ENCODE results near the gene MMP15.
"Not testable (repeated sequence)": the region's sequence is repeated elsewhere in the genome, so short reads cannot be mapped to it uniquely, and the experiment has no call there.

Gene MMP15

DNA sequence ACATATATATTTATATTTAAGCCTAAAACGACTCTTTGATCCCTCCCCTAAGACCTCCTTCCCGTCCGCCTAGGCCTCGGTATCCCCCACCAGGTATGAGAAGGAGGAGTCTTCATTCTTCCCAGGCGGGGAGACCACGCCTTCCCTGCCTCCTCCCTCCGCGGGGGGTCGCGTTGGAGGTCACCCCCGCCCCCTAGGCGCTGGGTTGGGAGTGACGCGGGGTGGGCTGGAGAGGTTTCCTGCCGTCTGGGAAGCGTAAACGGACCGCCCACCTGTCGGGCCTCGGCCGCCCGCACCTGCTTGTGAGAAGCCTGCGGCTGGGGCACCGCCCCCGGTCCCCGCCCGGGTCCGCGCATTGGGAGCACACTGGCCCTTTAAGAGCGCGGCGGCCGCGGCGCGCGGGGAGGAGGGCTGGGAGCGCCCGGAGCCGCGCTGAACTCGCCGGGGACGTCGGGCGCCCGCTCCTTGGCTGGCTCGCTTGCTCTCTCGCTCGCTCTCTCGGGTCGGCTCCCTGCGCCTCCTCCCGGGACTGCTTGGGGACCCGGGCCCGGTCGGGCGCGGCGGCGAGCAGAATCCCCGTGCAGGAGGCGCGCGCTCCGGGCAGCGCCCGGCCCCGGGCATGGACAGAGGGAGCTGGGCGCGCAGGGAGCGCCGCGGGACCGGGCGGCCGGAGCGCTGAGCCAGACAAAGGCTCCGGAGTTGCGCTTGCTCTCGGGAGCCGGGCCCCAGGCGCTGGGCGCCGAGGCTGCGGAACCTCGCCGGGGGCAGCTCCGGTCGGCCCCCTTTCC, at the start of gene MMP15:
MMP15 (plus strand) TSS at position 404 of the 788 bp plus-strand sequence. CDS start 597 bp downstream, outside the sequence.
- peak; percentile 41 for DNase-seq

DNA sequence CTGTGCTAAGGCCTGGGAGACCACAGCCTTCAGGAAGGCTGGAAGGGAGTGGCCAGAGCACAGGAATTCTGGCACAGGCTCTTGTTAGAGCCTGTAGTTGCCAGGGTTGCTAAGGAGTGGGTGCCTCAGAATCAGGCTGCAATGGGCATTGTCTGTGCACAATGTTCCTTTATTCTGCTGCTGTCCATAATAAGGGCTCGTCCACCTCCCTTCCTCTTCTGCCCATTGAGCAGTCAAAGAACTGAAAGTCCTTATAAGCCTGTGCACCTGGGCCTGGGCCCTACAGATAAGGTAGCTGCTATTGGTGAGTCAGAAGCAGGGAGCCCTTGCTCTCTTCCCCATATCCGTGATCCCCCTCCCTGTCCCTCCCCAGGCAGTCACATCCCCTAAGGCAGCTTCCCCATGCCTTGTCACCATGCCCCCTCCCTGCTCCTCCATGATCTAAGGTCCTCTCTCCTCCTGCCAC, 49.2 kb upstream of the MMP15 start:
- DNase-seq, result no peak

DNA sequence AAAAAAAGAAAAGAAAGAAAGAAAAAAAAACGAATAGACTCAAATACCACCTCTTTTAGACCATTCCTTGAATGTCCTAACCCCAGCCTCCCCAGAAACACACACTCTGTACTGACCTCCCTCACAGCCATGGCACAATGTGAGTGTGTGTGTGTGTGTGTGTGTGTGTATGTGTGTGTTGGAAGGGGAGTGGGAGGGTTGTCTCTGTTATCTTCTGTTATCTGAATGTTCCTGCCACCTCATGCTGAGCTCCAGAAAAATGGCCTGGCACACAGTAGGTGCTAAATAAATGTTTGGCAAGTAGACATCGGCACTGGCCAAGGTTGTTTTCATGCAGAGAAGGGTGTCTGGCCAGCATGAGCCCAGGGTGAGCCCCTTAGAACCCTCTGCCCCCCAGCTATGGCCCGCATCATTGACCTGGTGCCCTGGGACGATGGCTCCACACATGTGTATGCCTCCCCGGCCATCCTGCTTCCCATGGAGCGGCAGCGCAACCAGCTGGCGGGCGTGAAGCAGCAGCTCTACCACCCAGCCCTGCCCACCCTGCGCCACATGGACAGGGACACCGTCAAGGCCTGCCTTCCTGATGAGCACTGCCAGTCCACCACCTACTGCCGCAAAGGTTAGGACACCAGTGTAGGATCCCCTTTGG, 48.0 kb upstream of the MMP15 start:
- DNase-seq, result no peak

DNA sequence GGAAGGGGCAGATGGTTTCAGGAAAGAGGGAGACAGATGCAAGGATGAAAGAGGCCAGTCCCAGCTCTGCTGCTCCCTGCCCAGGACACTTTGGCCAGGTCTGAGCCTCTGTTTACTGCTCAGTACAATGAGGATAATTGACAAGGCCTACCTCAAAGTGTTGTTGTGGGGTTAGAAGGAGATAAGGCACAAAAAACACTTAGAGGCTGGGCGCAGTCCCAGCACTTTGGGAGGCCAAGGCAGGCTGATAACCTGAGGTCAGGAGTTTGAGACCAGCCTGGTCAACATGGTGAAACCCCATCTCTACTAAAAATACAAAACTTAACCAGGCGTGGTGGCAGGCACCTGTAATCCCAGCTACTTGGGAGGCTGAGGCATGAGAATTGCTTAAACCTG, 47.5 kb upstream of the MMP15 start:
- DNase-seq, result not testable (repeated sequence)

DNA sequence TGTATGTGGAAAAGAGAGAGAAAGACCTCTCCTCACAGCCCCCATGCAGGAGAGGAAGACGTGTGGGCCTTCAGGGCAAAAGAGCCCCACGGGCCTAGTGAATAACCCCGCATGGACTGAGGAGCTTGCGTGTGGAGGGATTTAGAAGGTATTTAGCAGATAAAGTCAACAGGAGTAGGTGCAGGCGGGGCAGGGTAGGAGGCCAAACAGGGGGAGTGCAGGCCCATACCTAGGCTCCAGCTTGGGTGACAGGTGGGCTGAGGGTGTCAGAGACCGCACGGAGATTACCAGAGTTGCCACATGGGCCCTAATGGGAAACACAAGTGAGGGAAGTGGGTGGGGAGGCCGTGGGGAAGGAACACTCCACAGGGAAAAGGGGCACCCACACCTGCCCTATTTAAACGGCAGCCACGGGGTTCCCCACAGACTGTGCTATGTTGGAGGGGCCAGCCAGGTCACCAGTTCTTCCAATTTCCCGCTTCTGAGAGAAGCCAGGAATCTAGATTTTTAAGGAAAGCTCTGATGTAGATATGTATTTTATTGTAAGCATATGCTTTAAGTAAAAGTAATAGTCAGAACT, 46.5 kb upstream of the MMP15 start:
- no peak for DNase-seq

DNA sequence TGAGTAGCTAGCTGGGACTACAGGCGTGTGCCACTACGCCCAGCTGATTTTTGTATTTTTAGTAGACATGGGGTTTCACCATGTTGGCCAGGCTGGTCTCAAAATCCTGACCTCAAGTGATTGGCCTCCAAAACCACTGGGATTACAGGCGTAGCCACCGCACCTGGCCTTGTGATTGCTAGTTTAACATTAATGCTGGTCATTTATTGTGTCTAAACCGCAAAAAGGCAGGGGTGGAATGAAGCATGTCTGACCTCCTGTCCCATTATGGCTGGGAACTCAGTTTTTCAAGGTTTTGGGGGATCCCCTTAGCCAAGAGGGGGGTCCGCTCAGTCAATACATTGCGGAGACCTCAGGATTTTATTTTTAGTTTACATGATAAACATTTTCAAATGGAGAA, 43.9 kb upstream of the MMP15 start:
- DNase-seq, result no peak

DNA sequence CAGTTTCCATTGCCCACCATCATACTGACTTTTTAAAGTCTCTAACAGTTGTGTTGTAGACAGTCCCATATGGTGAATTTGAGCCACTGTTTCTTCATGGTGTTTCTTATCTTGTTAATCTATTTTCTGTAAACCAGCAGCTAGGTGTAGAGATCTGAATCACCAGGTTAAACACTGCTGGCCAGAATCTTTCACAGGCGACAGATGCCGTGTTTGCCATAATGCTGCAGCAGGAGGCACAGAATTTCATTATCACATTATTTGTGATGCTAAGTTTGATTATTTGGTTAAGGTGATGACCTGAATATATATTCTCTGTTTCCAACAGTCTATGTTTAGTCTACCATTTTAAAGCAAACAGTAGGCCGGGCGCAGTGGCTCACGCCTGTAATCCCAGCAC, 43.2 kb upstream of the MMP15 start:
- no peak for DNase-seq

DNA sequence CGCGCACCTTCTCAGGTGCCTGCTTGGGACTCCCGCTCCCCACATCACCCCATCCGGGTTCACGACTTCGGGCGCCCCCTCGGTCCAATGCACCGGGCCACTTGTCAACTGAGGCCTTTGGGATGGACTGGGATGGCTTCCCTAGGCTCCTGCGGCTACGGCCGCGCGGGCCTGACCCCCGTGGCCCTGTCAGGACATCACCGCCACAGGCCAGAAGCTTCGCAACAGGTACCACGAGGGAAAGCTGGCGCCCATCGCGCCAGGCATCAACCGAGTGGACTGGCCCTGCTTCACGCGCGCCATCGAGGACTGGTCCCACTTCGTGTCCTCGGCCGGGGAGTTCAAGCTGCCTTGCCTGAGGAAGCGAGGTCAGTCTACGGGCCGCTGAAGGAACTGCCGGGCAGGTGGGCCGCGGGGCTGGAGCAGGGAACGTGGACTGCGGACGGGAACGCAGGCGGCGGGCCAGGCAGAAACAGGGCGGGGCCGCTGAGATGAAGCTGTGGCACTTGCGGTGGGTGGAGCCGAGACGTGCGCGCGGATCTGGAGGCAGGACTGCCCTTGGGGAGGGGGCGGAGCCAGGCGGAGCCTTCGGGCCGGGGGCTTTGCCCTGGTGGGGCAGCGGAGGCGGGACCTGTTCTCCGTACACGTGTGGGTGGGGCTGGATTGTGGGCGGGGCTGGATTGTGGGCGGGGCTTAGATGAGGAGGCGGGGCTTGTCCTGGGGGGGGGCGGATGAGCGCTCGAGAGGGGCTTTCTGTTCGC, 40.9 kb upstream of the MMP15 start:
- DNase-seq, result no peak

DNA sequence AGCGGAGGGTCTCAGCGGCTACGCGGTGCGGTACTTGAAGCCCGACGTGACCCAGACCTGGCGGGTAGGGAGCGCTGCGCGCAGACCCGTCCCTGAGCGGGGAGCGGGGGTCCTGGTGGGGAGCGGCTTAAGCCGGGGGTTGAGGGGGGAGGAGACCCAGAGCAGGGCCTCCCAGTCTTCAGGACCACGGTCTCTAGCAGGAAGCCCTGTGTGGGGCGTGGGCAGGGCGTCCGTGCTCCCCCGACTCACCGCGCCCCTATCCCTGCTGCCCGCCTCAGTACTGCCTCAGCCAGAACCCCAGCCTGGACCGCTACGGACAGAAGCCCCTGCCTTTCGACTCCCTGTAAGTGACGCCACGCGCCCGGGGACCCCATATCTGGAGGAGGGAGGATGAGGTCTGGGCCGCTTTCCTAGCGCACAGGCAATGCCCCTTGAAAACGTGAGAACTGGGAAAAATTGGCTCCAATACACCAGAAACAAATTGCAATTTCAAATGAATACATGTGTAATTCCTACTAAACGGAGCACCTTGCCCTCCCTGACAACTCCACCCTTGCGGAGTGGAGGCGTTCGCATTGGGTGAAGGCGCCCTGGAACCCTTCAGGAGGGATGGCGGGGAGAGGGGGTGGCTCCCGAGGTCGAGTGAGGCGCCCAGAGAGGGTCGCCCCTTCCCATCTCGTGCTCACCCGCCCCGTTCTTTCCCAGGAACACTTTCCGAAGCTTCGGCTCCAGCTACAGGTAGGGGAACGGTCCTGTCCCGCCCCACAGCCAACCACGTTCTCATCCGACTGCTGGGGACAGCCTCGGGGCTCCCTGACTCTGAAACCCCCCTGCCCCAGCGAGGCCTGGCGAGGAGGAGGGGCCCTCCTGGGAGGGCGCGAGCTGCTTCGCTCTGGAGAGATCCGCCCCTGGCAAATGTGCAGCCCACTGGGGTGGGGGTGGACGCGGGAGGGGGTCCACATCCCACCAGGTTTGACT, 40.1 kb upstream of the MMP15 start:
- no peak for DNase-seq

DNA sequence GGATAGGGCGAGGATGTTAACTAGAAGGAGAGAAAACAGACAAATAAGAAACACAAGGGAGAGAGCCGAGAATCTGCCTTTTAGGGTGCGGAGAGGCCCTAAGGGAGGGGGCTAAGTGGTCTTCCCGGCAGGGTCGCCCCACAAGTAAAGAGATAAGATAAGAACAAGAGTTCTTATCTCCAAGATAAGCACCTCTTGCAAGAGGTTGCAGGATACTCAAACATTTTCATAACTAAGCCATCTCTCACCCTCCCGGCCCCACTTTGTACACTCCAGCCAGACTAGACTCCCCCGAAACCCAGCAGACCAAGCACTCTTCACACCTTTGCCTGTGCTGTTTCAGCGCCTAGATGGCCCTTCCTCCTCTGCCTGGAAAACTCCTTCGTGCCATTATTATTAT, 39.4 kb upstream of the MMP15 start:
- no peak for DNase-seq

DNA sequence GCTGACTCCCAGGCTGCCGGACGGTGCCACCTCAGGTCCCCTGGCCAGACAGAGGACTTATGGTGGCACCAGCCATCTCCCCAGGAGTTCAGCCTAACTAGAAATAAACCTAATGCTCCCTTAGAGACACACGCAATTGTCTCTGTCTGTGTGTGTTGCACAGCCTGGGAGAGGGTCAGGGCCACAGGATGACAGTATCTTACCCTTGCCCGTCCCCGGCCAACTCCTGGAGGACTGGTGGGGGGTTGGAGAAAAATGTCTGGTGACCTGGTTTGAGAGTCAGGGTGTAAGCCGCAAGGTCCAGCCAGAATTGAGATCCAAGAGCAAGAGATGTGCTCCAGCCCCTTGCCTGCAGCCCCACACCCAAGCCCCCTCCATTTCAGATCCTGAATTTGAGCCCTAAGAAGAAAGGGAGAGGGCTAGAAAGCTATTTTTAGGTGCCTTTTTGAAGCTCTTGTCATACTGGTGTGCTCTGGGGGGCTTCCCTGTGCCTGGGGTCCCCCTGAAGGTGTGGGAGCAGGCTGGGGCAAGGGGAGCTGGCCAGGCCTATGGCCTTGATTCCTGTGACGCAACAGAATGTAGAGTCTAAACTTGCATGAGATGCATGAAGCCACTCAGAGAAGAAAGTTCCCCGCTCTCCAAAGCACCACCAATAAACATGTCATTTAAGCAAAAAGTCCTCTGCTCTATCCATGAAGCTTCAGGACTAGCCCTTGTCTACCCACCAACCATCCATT, 37.9 kb upstream of the MMP15 start:
- no peak for DNase-seq

DNA sequence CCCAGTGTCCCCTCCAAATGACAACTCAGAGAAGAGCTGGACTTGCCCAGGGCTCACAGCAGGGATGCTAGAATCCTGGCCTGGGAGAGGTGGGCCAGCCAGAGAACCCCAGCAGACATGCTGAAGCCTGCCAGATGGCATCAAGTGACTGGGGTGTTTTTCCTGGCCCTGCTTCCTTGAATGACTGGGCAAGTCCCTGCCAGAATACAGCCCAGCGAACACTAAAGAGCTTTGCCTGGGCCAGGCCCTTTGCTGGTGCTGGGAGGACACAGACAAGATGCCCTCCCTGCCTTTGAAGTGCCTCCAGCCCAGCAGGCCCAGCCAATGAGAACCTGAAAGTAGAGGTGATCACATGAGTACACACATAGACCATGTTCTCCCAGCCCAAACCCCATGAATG, 36.6 kb upstream of the MMP15 start:
- peak; percentile 67 for DNase-seq

DNA sequence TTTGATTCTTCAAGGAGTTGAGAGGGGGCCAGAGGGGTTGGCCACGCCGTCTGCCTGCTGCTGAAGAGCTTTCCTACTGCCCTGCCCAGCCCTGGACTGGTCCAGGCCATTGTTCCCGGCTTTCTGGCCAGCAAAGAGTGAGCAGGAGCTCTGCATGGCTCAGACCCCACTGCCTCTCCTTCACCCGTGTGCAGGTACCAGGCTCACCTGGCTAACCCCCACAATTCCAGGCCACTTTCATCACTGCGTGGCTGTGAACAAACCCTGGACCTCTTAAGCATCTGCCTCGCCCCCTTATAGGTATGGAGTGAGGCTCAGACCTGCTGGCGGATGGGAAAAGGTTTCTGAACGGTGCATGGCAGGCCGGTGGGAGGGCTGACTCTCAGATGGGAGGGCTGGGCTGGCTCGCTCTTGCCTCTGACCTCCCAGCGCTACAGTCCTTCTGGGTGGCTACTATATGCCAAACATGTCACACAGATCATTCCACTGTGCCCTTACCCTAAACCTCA, 33.9 kb upstream of the MMP15 start:
- no peak for DNase-seq

DNA sequence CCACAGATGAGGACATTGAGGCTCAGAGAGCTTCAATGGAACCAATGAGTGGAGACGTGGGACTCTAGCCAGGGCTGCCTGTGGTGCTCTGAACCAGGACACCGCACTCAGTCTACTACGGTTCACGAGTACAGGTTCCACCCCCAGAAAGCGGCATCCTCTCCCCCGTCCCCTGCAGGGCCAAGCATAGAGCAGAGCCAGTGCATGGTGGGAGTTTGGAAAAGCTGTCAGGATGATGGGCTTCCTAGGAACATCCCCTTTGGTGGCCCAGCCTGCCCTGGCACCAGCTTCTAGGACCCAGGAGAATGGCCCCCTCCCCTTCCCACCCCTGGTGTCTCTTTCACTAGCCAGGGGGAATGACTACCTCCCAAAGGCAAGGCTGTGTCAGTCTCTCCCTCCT, 33.5 kb upstream of the MMP15 start:
- no peak for DNase-seq

DNA sequence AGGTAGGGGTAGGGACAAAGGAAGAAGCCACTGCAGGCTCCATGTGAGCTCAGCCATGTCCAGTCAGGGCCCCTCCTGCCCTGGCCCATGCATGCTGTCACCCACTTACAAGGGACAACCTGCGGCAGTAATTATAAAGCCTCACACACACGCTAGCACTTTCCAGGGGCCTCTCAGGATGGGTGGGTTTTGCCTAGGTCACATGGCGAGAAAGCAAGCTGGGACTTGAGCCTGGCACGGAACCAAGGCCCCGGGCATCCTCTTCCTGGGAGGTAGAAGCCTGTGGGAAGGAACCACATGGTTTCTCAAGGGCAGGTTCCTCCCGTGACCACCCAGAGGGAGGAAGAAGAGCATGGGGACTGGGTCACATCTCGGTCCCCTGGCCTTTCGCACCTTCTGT, 32.1 kb upstream of the MMP15 start:
- peak; percentile 81 for DNase-seq

DNA sequence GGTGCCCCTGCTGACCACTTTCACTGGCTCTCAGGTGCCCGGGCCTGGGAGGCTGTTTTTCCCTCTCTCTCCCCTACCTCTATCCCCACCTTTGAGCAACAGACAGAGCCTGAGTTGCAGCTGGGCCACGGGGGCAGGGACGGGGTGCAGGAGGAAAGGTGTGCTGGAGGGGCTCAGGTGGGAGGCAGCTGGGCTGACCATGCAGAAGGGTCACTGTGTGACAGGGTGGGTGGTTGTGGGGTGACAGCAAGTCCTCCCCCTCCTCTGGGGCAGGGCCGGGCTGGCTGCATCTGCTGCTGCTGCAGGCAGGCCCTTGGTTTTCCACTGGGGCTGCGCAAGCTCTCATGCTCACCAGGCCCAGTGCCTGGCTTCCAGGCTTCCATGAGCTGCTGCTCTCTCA, 31.7 kb upstream of the MMP15 start:
- DNase-seq, result no peak

DNA sequence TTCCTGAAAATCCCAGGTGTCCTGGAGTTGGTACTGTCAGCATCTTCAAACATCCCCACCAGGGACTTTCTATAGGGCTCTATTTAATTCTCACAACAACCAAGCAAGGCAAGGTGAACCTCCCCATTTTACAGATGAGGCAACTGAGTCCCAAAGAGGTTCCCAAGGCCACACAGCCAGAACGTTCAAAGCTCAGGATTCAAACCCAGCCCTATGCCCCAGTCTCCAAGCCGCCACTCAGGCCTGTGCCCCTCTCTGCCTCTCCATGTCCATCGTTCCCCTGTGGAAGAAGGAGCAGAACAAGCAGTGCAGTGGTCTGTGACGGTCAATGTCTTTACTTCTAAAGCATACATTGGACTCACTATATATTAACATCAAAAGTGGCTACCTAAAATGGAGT, 31.2 kb upstream of the MMP15 start:
- DNase-seq, result no peak

DNA sequence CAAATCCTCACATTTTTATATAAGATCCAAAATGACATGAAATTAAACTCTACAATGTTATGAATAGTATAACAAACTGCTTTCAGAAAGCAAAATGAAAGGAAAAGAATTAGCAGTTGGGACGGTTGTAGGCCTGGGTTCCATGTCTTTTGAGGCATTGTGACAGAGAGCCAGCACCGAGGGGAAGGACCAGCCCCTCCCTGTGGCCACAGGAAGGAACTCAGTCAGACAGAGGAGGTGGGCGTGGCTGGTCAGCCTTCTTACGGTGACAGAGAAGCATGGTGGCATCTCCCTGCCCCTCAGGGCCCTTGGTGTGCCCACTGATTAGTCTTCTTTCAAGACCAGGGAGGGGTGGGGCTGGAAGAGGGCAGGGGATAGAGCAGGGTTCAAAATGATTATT, 30.8 kb upstream of the MMP15 start:
- DNase-seq, result no peak

DNA sequence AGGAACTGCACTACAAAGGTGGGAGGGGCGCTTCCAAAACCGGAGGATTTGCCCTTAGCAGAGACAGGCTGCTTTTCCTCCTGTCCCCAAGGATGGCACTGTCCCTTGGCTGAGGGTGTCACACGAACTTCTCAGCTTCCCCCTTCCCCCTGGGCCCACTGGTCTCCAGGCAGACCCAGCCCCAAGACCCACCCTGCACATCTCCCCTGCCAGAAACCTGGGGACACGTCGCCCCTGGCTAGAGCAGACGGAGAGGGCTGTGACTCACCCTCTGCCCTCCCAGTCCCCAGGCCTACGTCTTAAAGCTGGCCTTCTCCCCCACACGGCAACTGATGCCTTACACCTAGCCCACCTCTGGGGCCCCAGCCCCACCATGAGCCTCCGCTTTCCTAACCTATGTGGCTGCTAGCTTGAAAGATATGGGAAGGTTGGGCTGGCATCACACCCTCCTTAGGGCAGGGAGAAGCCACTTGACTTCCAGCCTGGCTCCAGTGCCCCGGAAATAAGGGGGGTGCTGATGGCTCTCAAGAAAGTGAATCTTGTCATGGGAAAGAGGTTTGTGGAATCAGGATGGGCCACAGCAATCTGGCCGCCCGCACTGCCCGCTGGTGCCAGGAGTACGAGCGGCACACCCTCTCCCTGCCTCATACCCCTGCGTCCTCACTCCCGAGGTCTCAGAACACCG, 29.7 kb upstream of the MMP15 start:
- DNase-seq, result no peak

DNA sequence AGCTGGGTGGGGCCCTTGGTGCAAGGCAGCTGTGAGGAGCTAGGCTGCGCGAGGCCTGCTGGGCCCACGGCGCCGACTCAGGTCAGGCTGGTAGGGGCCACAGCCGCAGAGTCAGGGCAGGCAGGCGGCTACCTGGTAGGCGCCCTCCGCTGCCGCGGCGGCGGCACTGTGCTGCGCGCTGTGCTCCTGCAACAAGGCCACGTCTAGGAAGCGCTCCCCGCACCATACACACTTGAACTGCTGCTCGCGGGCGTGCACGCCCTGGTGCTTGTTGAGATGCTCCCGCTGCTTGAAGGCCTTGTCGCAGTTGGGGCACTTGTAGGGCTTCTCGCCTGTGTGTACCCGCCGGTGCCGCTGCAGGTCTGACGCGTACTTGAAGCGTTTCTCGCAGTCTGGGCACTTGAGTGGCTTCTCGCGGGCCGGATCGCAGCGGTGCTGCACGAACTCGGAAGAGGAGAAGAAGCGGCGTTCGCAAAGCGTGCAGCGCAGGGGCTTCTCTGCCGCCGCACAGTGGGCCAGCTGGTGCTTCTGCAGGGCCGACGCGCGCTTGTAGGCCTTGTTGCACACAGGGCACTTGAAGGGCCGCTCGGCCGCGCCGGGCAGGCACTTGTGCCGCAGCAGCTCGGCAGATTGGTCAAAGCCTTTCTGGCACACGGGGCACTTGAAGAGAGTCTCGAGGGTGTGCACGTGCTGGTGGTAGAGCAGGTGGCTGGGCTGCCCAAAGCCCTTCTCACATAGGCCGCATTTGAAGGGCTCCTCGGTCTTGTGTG, 29.0 kb upstream of the MMP15 start:
- DNase-seq, result no peak

Measured in DMS79 (cell line).